Measurements from ENCODE around the gene COMP. TPM values are rescaled to one million over a fixed set of nuclear protein-coding genes. Genes with fewer than 3 reads are reported as not detected.

COMP gene
- total RNA-seq, 1 experiment from 2014 or later: 0.13 TPM

GRCh38 chr19:18795540-18795939 is 4.4 kb upstream of the COMP start:
- peak; percentile 42 for DNase-seq (ENCODE audit: low spot score)
- no peaks in the 10 kb centered on the region for H3K36me3 Mint-ChIP-seq
- TF ChIP-seq ZBTB43 (CRISPR knock-in tag; IDR thresholded peaks at IDR 0.05): no peak
- TF ChIP-seq ZNF396 (CRISPR knock-in tag; IDR thresholded peaks at IDR 0.05; ENCODE audit: borderline replicate concordance): no peak
- no peak for TF ChIP-seq ERG (CRISPR knock-in tag; IDR thresholded peaks at IDR 0.05)
- TF ChIP-seq, protein P1, sequence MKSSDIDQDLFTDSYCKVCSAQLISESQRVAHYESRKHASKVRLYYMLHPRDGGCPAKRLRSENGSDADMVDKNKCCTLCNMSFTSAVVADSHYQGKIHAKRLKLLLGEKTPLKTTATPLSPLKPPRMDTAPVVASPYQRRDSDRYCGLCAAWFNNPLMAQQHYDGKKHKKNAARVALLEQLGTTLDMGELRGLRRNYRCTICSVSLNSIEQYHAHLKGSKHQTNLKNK (CRISPR knock-in tag; IDR thresholded peaks at IDR 0.05): no peak
- TF ChIP-seq E2F4 (CRISPR knock-in tag; IDR thresholded peaks at IDR 0.05; ENCODE audit: borderline replicate concordance, low read depth): no peak
- no peak for TF ChIP-seq ZNF532 (CRISPR knock-in tag; IDR thresholded peaks at IDR 0.05; ENCODE audit: borderline replicate concordance)
- no peak for TF ChIP-seq ZNF219 (CRISPR knock-in tag; IDR thresholded peaks at IDR 0.05; ENCODE audit: borderline replicate concordance)
- H3K9me3 Mint-ChIP-seq: no peaks in the 10 kb centered on the region
- H3K4me1 Mint-ChIP-seq: peaks cover 3% of the 10 kb centered on the region; the same call in 1 of the 2 replicates
- ChIA-PET POLR2A (interaction anchor here (0.7 kb wide), 1 partner anchor 202 kb away, joined by 5 read pairs; no protein-coding TSS in a partner anchor), CTCF (interaction anchor here (0.7 to 1.6 kb wide), 2 partner anchors 51 to 70 kb away, joined by 4 to 9 read pairs; no protein-coding TSS in a partner anchor)
- H3K4me3 Mint-ChIP-seq: no peak overlapping the region
- H3K27me3 Mint-ChIP-seq (ENCODE audit: low read depth): peaks cover 62% of the 10 kb centered on the region
- ATAC-seq: peak; percentile 28
- no peak overlapping the region for H3K27ac Mint-ChIP-seq

DNA sequence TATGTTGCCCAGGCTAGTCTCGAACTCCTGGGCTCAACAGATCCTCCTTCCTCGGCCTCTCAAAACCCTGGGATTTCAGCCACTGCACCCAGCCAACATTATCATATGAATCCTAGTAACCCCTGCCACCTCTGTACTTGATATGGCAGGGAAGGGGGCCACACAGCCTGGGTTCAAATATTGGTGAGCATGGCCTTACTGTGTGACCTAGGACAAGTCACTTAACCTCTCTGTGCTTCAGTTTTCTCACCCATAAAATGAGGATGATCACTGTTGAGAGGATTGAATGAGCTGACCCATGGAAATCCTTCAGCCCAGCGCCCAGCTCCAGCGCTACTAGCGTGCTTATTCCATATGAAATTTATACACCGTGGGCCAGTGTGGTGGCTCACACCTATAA is 3.6 kb upstream of the COMP start:
- no peak for DNase-seq (ENCODE audit: low spot score)
- CTCF ChIA-PET: interaction anchor here (0.6 to 1.6 kb wide), 2 partner anchors 18 to 52 kb away, joined by 3 to 9 read pairs; no protein-coding TSS in a partner anchor
- Mint-ChIP-seq H3K9me3 (no peaks in the 10 kb centered on the region), H3K27me3 (ENCODE audit: low read depth) (peaks cover 71% of the 10 kb centered on the region), H3K27ac (no peak overlapping the region), H3K4me3 (no peak overlapping the region), H3K4me1 (peaks cover 8% of the 10 kb centered on the region), H3K36me3 (no peaks in the 10 kb centered on the region)
- ATAC-seq: no peak
- TF ChIP-seq, protein P2, sequence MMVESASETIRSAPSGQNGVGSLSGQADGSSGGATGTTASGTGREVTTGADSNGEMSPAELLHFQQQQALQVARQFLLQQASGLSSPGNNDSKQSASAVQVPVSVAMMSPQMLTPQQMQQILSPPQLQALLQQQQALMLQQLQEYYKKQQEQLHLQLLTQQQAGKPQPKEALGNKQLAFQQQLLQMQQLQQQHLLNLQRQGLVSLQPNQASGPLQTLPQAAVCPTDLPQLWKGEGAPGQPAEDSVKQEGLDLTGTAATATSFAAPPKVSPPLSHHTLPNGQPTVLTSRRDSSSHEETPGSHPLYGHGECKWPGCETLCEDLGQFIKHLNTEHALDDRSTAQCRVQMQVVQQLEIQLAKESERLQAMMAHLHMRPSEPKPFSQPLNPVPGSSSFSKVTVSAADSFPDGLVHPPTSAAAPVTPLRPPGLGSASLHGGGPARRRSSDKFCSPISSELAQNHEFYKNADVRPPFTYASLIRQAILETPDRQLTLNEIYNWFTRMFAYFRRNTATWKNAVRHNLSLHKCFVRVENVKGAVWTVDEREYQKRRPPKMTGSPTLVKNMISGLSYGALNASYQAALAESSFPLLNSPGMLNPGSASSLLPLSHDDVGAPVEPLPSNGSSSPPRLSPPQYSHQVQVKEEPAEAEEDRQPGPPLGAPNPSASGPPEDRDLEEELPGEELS (CRISPR knock-in tag; IDR thresholded peaks at IDR 0.05): no peak
- no peak for TF ChIP-seq SP1 (CRISPR knock-in tag; conservative IDR thresholded peaks at IDR 0.05)
- TF ChIP-seq NFATC4 (CRISPR knock-in tag; IDR thresholded peaks at IDR 0.05): no peak
- POLR2A ChIA-PET: no interaction called here

GRCh38 chr19:18794029-18794313 is 2.9 kb upstream of the COMP start:
- ChIA-PET CTCF (interaction anchor here (0.6 to 1.4 kb wide), 4 partner anchors 14 to 53 kb away, joined by 3 to 7 read pairs (median 4); partner anchors contain the start of gene UPF1), POLR2A (no interaction called here)
- no peak overlapping the region for H3K27ac Mint-ChIP-seq
- peaks cover 11% of the 10 kb centered on the region for H3K4me1 Mint-ChIP-seq
- no peak for ATAC-seq
- DNase-seq (ENCODE audit: low spot score): no peak
- peaks cover 78% of the 10 kb centered on the region for H3K27me3 Mint-ChIP-seq (ENCODE audit: low read depth)
- H3K4me3 Mint-ChIP-seq: no peak overlapping the region
- no peaks in the 10 kb centered on the region for H3K36me3 Mint-ChIP-seq
- H3K9me3 Mint-ChIP-seq: no peaks in the 10 kb centered on the region
- no peak for TF ChIP-seq CREB1 (CRISPR knock-in tag; IDR thresholded peaks at IDR 0.05)
- no peak for TF ChIP-seq TEAD4 (CRISPR knock-in tag; IDR thresholded peaks at IDR 0.05)
- TF ChIP-seq, protein P3, sequence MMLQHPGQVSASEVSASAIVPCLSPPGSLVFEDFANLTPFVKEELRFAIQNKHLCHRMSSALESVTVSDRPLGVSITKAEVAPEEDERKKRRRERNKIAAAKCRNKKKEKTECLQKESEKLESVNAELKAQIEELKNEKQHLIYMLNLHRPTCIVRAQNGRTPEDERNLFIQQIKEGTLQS (CRISPR knock-in tag; conservative IDR thresholded peaks at IDR 0.05): no peak
- TF ChIP-seq, protein P4, sequence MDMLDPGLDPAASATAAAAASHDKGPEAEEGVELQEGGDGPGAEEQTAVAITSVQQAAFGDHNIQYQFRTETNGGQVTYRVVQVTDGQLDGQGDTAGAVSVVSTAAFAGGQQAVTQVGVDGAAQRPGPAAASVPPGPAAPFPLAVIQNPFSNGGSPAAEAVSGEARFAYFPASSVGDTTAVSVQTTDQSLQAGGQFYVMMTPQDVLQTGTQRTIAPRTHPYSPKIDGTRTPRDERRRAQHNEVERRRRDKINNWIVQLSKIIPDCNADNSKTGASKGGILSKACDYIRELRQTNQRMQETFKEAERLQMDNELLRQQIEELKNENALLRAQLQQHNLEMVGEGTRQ (CRISPR knock-in tag; IDR thresholded peaks at IDR 0.05): no peak
- no peak for TF ChIP-seq ZNF121 (CRISPR knock-in tag; IDR thresholded peaks at IDR 0.05)
- no peak for TF ChIP-seq GRHL2 (CRISPR knock-in tag; IDR thresholded peaks at IDR 0.05; ENCODE audit: insufficient replicate concordance, severe bottlenecking)
- TF ChIP-seq PRRX2 (CRISPR knock-in tag; IDR thresholded peaks at IDR 0.05): no peak
- no peak for TF ChIP-seq MXD4 (CRISPR knock-in tag; IDR thresholded peaks at IDR 0.05; ENCODE audit: borderline replicate concordance)
- TF ChIP-seq KAT7 (CRISPR knock-in tag; IDR thresholded peaks at IDR 0.05; ENCODE audit: borderline replicate concordance): no peak

Data from WTC11 (cell line).